Mucosa of stomach (tissue), 1 donor: Measurements from ENCODE around the gene DLK1.

Source experiments
- H3K27me3 ChIP-seq: one replicate; pipeline ENCODE4 v1.7.0; 2013; ENCODE audit warnings: mild to moderate bottlenecking, low read length; ENCODE audit not compliant: control insufficient read depth, insufficient read depth
- H3K36me3 ChIP-seq: one replicate; pipeline ENCODE4 v1.7.0; 2013; ENCODE audit warnings: low read length; ENCODE audit not compliant: control insufficient read depth, insufficient read depth
- H3K4me1 ChIP-seq: one replicate; pipeline ENCODE4 v1.7.0; 2013; ENCODE audit warnings: mild to moderate bottlenecking, low read length; ENCODE audit not compliant: control insufficient read depth, insufficient read depth
- H3K4me3 ChIP-seq: one replicate; pipeline ENCODE4 v1.7.0; 2013; ENCODE audit warnings: low read length
- H3K9ac ChIP-seq: one replicate; pipeline ENCODE4 v1.7.0; 2013; ENCODE audit warnings: mild to moderate bottlenecking, low read length, moderate library complexity
- H3K9me3 ChIP-seq: one replicate; pipeline ENCODE4 v1.7.0; 2013; ENCODE audit warnings: mild to moderate bottlenecking, low read length, moderate library complexity; ENCODE audit not compliant: control insufficient read depth
- donor health status: Pancreatic carcinoma.

Gene DLK1

GRCh38 chr14:100780646-100781355 is 54.1 kb downstream of the DLK1 start:
- no peaks in the 10 kb centered on the region for H3K4me1 ChIP-seq
- no peak overlapping the region for H3K9ac ChIP-seq
- no peaks in the 10 kb centered on the region for H3K9me3 ChIP-seq
- H3K27me3 ChIP-seq, result peaks cover 3% of the 10 kb centered on the region
- H3K4me3 ChIP-seq, result no peak overlapping the region
- H3K36me3 ChIP-seq, result no peaks in the 10 kb centered on the region

DNA sequence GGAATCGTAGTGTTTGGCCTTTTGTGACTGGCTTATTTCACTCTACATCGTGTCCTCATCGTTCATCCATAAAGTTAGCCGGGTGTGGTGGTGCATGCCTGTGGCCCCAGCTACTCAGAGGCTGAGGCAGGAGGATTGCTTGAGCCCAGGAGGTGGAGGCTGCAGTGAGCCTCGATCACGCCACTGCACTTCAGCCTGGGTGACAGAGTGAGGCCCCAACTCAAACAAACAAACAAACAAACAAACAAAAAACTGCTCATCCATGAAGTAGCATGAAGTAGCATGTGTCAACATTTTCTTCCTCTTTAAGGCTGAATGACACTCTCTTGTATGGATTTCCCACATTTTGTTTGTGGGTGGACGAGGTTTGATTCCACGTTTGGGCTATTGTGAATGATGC is 55.3 kb downstream of the DLK1 start:
- peaks cover 3% of the 10 kb centered on the region for H3K27me3 ChIP-seq

DNA sequence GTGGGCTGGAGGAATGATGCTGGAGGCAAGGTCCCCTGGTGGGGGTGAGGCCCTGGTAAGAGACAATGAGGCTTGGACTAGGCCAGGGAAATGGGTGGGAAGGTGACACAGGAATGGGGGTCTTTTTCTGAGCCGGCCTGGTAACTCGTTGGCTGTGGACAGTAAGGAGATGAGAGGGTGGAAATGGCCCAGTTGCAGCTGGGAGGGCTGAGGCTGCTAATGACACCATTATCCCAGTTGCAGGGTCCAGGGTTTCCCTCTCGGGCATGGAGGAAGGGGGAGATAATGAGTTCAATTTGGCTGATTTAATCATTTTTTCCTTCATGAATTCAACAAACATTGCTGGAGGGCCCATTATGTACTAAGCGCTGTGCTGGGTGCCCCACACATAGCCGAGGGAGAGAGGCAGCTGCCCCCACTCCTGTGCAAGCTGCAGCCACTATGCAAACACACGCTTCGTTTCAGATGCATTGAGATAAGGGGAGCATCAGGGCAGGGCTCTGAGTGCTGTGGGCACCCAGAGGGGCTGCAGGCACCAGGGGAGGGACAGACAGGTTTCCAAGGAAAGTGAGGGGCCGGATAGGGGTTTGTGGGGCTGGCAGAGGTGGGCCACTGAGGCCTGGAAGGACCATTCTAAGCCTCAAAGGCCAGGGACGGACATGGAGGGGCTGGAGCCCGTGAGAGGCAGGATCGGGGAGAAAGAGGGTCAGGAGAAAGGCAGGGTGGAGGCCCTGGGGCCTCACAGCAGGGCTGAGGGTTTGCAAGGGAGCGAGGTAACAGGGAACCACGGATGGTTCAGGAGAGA is 56.0 kb downstream of the DLK1 start:
- Histone ChIP-seq H3K9me3 (no peaks in the 10 kb centered on the region), H3K36me3 (no peaks in the 10 kb centered on the region), H3K9ac (no peak overlapping the region), H3K4me3 (no peak overlapping the region), H3K4me1 (no peaks in the 10 kb centered on the region), H3K27me3 (peaks cover 3% of the 10 kb centered on the region)

More for the DNA sequence above, 55.3 kb downstream of the DLK1 start:
- H3K4me3 ChIP-seq, result no peak overlapping the region
- H3K36me3 ChIP-seq, result no peaks in the 10 kb centered on the region
- no peaks in the 10 kb centered on the region for H3K4me1 ChIP-seq
- no peaks in the 10 kb centered on the region for H3K9me3 ChIP-seq
- no peak overlapping the region for H3K9ac ChIP-seq

DNA sequence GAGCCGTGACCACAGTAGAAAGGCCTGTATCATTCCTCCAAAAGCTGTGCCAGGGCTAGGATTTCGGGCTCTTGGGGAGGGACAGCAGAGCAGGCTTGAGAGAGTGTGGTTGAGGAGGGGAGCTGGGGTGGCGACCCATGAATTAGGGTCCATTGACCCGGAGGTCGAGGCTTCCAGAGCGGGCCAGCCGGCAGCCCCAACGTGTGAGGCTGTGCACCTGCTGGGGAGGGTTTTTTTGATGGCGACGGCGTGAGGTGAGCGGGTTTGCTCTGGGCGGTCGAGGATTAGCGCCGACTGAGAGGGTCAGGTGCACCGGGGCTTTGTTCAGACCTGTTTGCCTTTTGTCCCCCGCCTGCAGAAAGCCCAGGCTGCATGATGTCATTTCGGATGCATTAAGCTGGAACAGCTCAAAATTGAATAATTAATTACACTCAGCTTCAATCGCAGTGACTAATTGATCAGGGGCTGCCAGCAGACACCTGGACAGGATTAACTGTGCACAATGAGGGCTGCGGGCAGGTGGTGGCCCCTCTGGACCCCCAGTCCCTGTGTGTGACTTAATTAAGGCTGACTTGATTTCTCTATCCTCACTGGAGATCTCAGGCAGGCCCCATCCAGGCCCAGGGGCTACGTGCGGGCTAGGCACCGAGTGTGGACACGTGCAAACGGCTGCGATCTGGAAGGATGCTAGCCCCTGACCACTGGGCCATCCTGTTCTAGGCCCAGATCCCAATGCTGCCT is 57.1 kb downstream of the DLK1 start:
- Histone ChIP-seq H3K27me3 (peaks cover 3% of the 10 kb centered on the region), H3K4me1 (no peaks in the 10 kb centered on the region)

GRCh38 chr14:100784523-100785337 is 58.0 kb downstream of the DLK1 start:
- no peak overlapping the region for H3K4me3 ChIP-seq
- no peaks in the 10 kb centered on the region for H3K9me3 ChIP-seq
- no peak overlapping the region for H3K9ac ChIP-seq
- peaks cover 3% of the 10 kb centered on the region for H3K27me3 ChIP-seq
- no peaks in the 10 kb centered on the region for H3K4me1 ChIP-seq
- no peaks in the 10 kb centered on the region for H3K36me3 ChIP-seq

More for the DNA sequence above, 57.1 kb downstream of the DLK1 start:
- Histone ChIP-seq H3K36me3 (no peaks in the 10 kb centered on the region), H3K4me3 (no peak overlapping the region), H3K9me3 (no peaks in the 10 kb centered on the region), H3K9ac (no peak overlapping the region)

GRCh38 chr14:100785338-100785615 is 58.6 kb downstream of the DLK1 start:
- H3K9ac ChIP-seq, result no peak overlapping the region
- H3K4me3 ChIP-seq, result no peak overlapping the region
- peaks cover 3% of the 10 kb centered on the region for H3K27me3 ChIP-seq
- no peaks in the 10 kb centered on the region for H3K4me1 ChIP-seq
- H3K9me3 ChIP-seq, result no peaks in the 10 kb centered on the region
- no peaks in the 10 kb centered on the region for H3K36me3 ChIP-seq

- Histone ChIP-seq H3K27me3 (peaks cover 3% of the 10 kb centered on the region), H3K9me3 (no peaks in the 10 kb centered on the region)
Measured at GRCh38 chr14:100785626-100786025, 58.9 kb downstream of the DLK1 start.

GRCh38 chr14:100786131-100786530 is 59.4 kb downstream of the DLK1 start:
- Histone ChIP-seq H3K4me1 (no peaks in the 10 kb centered on the region), H3K36me3 (no peaks in the 10 kb centered on the region), H3K9me3 (no peaks in the 10 kb centered on the region), H3K9ac (no peak overlapping the region), H3K4me3 (no peak overlapping the region), H3K27me3 (peaks cover 3% of the 10 kb centered on the region)

More at GRCh38 chr14:100785626-100786025, 58.9 kb downstream of the DLK1 start:
- H3K9ac ChIP-seq, result no peak overlapping the region
- H3K36me3 ChIP-seq, result no peaks in the 10 kb centered on the region
- H3K4me1 ChIP-seq, result no peaks in the 10 kb centered on the region
- no peak overlapping the region for H3K4me3 ChIP-seq

DNA sequence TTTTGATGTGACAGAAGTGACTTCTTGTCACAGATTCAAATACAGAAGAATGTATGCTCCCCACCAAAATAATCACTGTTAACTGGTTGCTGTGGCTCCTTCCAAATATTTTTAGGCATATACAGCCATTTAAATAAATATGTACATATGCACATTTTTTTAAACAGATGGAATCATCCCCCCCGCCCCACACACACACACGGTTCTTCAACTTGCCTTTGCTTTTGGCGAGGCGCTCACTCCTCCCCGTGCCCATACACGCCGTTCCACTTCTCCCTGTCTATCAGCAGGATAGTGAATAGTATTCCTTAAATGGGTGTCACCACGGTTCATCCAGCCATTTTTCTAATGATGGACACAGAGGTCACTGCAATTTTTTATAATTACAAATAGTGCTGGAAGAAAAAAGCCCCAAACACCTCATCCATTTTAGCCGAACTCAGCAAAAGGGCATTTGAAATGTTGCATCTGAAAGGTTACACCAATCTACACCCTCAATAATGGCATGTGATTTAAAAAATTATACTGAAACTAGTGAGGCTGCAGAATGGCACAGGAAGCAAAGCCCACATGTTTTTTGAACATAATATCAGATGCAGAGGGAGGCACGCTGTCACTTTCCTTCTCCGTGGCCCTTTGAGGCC is 60.0 kb downstream of the DLK1 start:
- Histone ChIP-seq H3K4me3 (no peak overlapping the region), H3K9me3 (no peaks in the 10 kb centered on the region), H3K9ac (no peak overlapping the region), H3K4me1 (no peaks in the 10 kb centered on the region), H3K27me3 (peaks cover 3% of the 10 kb centered on the region), H3K36me3 (no peaks in the 10 kb centered on the region)

DNA sequence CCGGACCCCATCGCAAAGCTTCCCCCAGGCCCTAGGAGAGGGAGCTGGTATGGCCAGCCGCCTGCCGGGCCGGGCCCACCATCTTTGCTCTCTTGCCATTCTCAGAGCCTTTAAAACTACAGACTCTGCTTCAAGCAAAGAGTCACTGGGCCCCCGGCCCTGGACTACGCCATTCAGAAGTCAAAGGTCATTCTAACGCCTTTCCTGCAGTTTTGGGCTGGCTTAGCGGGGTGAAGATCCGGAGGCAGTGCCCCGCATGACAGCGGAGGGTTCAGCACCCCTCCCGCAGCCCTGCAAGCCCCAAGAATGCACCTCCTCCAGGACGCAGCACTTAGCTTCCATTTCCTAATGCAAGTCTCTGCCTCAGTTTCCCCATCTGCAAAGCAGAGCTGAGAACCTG is 61.0 kb downstream of the DLK1 start:
- H3K9me3 ChIP-seq, result no peaks in the 10 kb centered on the region
- no peaks in the 10 kb centered on the region for H3K4me1 ChIP-seq
- peaks cover 3% of the 10 kb centered on the region for H3K27me3 ChIP-seq
- no peak overlapping the region for H3K4me3 ChIP-seq
- no peaks in the 10 kb centered on the region for H3K36me3 ChIP-seq
- H3K9ac ChIP-seq, result no peak overlapping the region
